ENCODE measurements around the gene POU2F2. TPM values are rescaled to one million over a fixed set of nuclear protein-coding genes. Genes with fewer than 3 reads are reported as not detected.

The POU2F2 gene
- total and polyA plus RNA-seq, 2 donors (not counting 3 experiments of a cell fraction or from before 2014, with no cell fraction given), result 4.0 to 4.1 TPM

GRCh38 chr19:42165146-42165545 is 32.9 kb upstream of the POU2F2 start:
- POLR2A ChIA-PET, result no interaction called here
- Histone ChIP-seq H3K4me3 (replicated peaks in 1 of 3; ENCODE audit: insufficient read depth in 1 of 3, low read depth in 1 of 3, low read length in 3 of 3) (no peak overlapping the region), H3K9me3 (replicated peaks; ENCODE audit: control insufficient read depth, insufficient read depth, low read length) (no peaks in the 10 kb centered on the region), H3K27me3 (ENCODE audit: control insufficient read depth in 2 of 2, insufficient read depth in 2 of 2, low read length in 2 of 2) (peaks cover 2 to 12% of the 10 kb centered on the region in 2 experiments), H2AFZ (ENCODE audit: low read depth, low read length) (no peak overlapping the region), H3K79me2 (ENCODE audit: control insufficient read depth, insufficient read depth, low read length) (no peaks in the 10 kb centered on the region), H4K20me1 (replicated peaks; ENCODE audit: control insufficient read depth, extremely low read depth, insufficient read depth, low read length) (no peaks in the 10 kb centered on the region), H3K4me1 (ENCODE audit: control insufficient read depth, extremely low read depth, insufficient read depth, low read length) (no peaks in the 10 kb centered on the region), H3K9ac (replicated peaks; ENCODE audit: extremely low read depth, insufficient read depth, low read length) (no peak overlapping the region), H3K36me3 (ENCODE audit: control insufficient read depth in 2 of 2, extremely low read depth in 1 of 2, insufficient read depth in 2 of 2, low read length in 2 of 2) (no peaks in the 10 kb centered on the region), H3K27ac (ENCODE audit: insufficient read depth, low read depth, low read length) (no peak overlapping the region), H3K9me1 (replicated peaks; ENCODE audit: control insufficient read depth, extremely low read depth, insufficient read depth, low read length) (no peaks in the 10 kb centered on the region), H3K4me2 (ENCODE audit: insufficient read depth, low read length) (no peak overlapping the region)
- BruUV-seq (replicated peaks), result no TSS peak
- FAIRE-seq (no peak), DNase-seq (ENCODE audit: low read depth, low spot score) (no peak)
- intact Hi-C loops (cut with micrococcal nuclease) (no loop called here), dilution Hi-C loops (cut with MboI; ENCODE audit: extremely low pct_ligation_motif_present, low sequenced_read_pairs) (no loop called here)
- TF ChIP-seq JUN (IDR thresholded peaks at IDR 0.05; ENCODE audit: borderline replicate concordance, insufficient read depth, insufficient read length, low read depth) (no peak), POLR2A (IDR thresholded peaks at IDR 0.05; ENCODE audit: low read depth, low read length) (no peak), EZH2 (IDR thresholded peaks at IDR 0.05; ENCODE audit: borderline replicate concordance, low read depth, low read length, severe bottlenecking) (no peak), FOS (IDR thresholded peaks at IDR 0.05; ENCODE audit: borderline replicate concordance, insufficient read depth, low read length) (no peak), MYC (IDR thresholded peaks at IDR 0.05; ENCODE audit: low read depth, low read length) (no peak), POLR2AphosphoS5 (IDR thresholded peaks at IDR 0.05; ENCODE audit: insufficient read depth, low read depth, low read length) (no peak), GATA2 (IDR thresholded peaks at IDR 0.05; ENCODE audit: insufficient read depth, insufficient read length, low read depth, low read length) (no peak)
- TF ChIP-seq, protein P1, sequence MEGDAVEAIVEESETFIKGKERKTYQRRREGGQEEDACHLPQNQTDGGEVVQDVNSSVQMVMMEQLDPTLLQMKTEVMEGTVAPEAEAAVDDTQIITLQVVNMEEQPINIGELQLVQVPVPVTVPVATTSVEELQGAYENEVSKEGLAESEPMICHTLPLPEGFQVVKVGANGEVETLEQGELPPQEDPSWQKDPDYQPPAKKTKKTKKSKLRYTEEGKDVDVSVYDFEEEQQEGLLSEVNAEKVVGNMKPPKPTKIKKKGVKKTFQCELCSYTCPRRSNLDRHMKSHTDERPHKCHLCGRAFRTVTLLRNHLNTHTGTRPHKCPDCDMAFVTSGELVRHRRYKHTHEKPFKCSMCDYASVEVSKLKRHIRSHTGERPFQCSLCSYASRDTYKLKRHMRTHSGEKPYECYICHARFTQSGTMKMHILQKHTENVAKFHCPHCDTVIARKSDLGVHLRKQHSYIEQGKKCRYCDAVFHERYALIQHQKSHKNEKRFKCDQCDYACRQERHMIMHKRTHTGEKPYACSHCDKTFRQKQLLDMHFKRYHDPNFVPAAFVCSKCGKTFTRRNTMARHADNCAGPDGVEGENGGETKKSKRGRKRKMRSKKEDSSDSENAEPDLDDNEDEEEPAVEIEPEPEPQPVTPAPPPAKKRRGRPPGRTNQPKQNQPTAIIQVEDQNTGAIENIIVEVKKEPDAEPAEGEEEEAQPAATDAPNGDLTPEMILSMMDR (IDR thresholded peaks at IDR 0.05; ENCODE audit: extremely low read depth in 1 of 2, insufficient read depth in 1 of 2, low read depth in 1 of 2, low read length in 2 of 2), result no peak
- TF ChIP-seq, protein P2, sequence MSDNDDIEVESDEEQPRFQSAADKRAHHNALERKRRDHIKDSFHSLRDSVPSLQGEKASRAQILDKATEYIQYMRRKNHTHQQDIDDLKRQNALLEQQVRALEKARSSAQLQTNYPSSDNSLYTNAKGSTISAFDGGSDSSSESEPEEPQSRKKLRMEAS (IDR thresholded peaks at IDR 0.05; ENCODE audit: insufficient read depth, insufficient read length), result no peak
- CTCF ChIA-PET, result interaction anchor here (0.7 to 3.7 kb wide), 6 partner anchors 11 to 273 kb away, joined by 3 to 19 read pairs (median 4); no protein-coding TSS in a partner anchor
